ENCODE measurements around the gene IL1RAPL2. TPM values are rescaled to one million over a fixed set of nuclear protein-coding genes. Genes with fewer than 3 reads are reported as not detected.

The IL1RAPL2 gene
- total RNA-seq, 1 donor from 2014 or later: not detected

- no peaks in the 10 kb centered on the region for H3K9me3 Mint-ChIP-seq
- H3K79me2 ChIP-seq (ENCODE audit: low read depth): no peaks in the 10 kb centered on the region
- DNase-seq (ENCODE audit: low spot score): no peak
- no peak overlapping the region for H3K4me2 ChIP-seq
- no peak overlapping the region for H3K27ac ChIP-seq
- H3K36me3 Mint-ChIP-seq: no peaks in the 10 kb centered on the region
- H3K9ac ChIP-seq: no peak overlapping the region
- no peaks in the 10 kb centered on the region for H3F3A ChIP-seq (ENCODE audit: low read depth)
- H3K27ac Mint-ChIP-seq: no peak overlapping the region
- H3K9me3 ChIP-seq (ENCODE audit: low read depth): no peaks in the 10 kb centered on the region
- H3K36me3 ChIP-seq: no peaks in the 10 kb centered on the region
- H2AFZ ChIP-seq (replicated peaks): no peak overlapping the region
- no peaks in the 10 kb centered on the region for H3K27me3 ChIP-seq
- no peaks in the 10 kb centered on the region for H3K4me1 ChIP-seq
- H4K20me1 ChIP-seq (ENCODE audit: low read depth): no peaks in the 10 kb centered on the region
- H3K4me3 ChIP-seq: no peak overlapping the region
- peaks cover 4% of the 10 kb centered on the region for H3K4me1 Mint-ChIP-seq
- TF ChIP-seq EZH2 (IDR thresholded peaks at IDR 0.05): no peak
- TF ChIP-seq, protein P1, sequence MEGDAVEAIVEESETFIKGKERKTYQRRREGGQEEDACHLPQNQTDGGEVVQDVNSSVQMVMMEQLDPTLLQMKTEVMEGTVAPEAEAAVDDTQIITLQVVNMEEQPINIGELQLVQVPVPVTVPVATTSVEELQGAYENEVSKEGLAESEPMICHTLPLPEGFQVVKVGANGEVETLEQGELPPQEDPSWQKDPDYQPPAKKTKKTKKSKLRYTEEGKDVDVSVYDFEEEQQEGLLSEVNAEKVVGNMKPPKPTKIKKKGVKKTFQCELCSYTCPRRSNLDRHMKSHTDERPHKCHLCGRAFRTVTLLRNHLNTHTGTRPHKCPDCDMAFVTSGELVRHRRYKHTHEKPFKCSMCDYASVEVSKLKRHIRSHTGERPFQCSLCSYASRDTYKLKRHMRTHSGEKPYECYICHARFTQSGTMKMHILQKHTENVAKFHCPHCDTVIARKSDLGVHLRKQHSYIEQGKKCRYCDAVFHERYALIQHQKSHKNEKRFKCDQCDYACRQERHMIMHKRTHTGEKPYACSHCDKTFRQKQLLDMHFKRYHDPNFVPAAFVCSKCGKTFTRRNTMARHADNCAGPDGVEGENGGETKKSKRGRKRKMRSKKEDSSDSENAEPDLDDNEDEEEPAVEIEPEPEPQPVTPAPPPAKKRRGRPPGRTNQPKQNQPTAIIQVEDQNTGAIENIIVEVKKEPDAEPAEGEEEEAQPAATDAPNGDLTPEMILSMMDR (IDR thresholded peaks at IDR 0.05): no peak
- TF ChIP-seq EZH2phosphoT487 (IDR thresholded peaks at IDR 0.05): no peak
- H3K4me3 Mint-ChIP-seq: no peak overlapping the region
- no peaks in the 10 kb centered on the region for H3K27me3 Mint-ChIP-seq (ENCODE audit: insufficient read depth, low read depth)
Observed at GRCh38 chrX:105241056-105241455, 675.1 kb downstream of the IL1RAPL2 start.

GRCh38 chrX:105260291-105261043 is 694.5 kb downstream of the IL1RAPL2 start:
- Histone ChIP-seq H3K27me3 (no peaks in the 10 kb centered on the region), H3K4me2 (no peak overlapping the region), H3F3A (ENCODE audit: low read depth) (no peaks in the 10 kb centered on the region), H3K4me1 (no peaks in the 10 kb centered on the region), H3K4me3 (no peak overlapping the region), H3K9ac (no peak overlapping the region), H2AFZ (replicated peaks) (no peak overlapping the region), H3K27ac (no peak overlapping the region), H3K79me2 (ENCODE audit: low read depth) (no peaks in the 10 kb centered on the region), H3K9me3 (ENCODE audit: low read depth) (no peaks in the 10 kb centered on the region), H4K20me1 (ENCODE audit: low read depth) (no peaks in the 10 kb centered on the region), H3K36me3 (no peaks in the 10 kb centered on the region)
- peaks cover 10% of the 10 kb centered on the region for H3K4me1 Mint-ChIP-seq
- H3K27me3 Mint-ChIP-seq (ENCODE audit: insufficient read depth, low read depth): no peaks in the 10 kb centered on the region
- peaks cover 3% of the 10 kb centered on the region for H3K9me3 Mint-ChIP-seq
- H3K36me3 Mint-ChIP-seq: no peaks in the 10 kb centered on the region
- H3K4me3 Mint-ChIP-seq: no peak overlapping the region
- no peak overlapping the region for H3K27ac Mint-ChIP-seq
- no peak for TF ChIP-seq EZH2 (IDR thresholded peaks at IDR 0.05)
- no peak for TF ChIP-seq EZH2phosphoT487 (IDR thresholded peaks at IDR 0.05)
- TF ChIP-seq, protein P1 (IDR thresholded peaks at IDR 0.05): no peak
- no peak for DNase-seq (ENCODE audit: low spot score)

GRCh38 chrX:105263171-105263570 is 697.2 kb downstream of the IL1RAPL2 start:
- H3K36me3 ChIP-seq: no peaks in the 10 kb centered on the region
- no peaks in the 10 kb centered on the region for H3K79me2 ChIP-seq (ENCODE audit: low read depth)
- H3K9ac ChIP-seq: no peak overlapping the region
- H3K4me3 ChIP-seq: no peak overlapping the region
- Mint-ChIP-seq H3K27me3 (ENCODE audit: insufficient read depth, low read depth) (no peaks in the 10 kb centered on the region), H3K4me1 (peaks cover 12% of the 10 kb centered on the region), H3K27ac (peak overlapping the region; percentile 7), H3K9me3 (peaks cover 3% of the 10 kb centered on the region), H3K4me3 (no peak overlapping the region), H3K36me3 (no peaks in the 10 kb centered on the region)
- no peaks in the 10 kb centered on the region for H3K9me3 ChIP-seq (ENCODE audit: low read depth)
- no peaks in the 10 kb centered on the region for H3K27me3 ChIP-seq
- no peak overlapping the region for H3K4me2 ChIP-seq
- no peak overlapping the region for H3K27ac ChIP-seq
- no peaks in the 10 kb centered on the region for H3F3A ChIP-seq (ENCODE audit: low read depth)
- no peak overlapping the region for H2AFZ ChIP-seq (replicated peaks)
- TF ChIP-seq EZH2 (IDR thresholded peaks at IDR 0.05) (no peak), EZH2phosphoT487 (IDR thresholded peaks at IDR 0.05) (no peak)
- TF ChIP-seq, protein P1 (IDR thresholded peaks at IDR 0.05): no peak
- no peaks in the 10 kb centered on the region for H3K4me1 ChIP-seq
- no peaks in the 10 kb centered on the region for H4K20me1 ChIP-seq (ENCODE audit: low read depth)
- no peak for DNase-seq (ENCODE audit: low spot score)

Data from neural progenitor cell (in vitro differentiated cells).